GM12872 (cell line): ENCODE measurements around the gene CD96.

Experiments used
- CTCF ChIP-seq: IDR thresholded peaks from 3 replicates; pipeline ENCODE4 v1.5.1; 2011; ENCODE audit warnings: low read depth, mild to moderate bottlenecking, low read length, moderate library complexity; ENCODE audit not compliant: insufficient read depth

Gene CD96

DNA sequence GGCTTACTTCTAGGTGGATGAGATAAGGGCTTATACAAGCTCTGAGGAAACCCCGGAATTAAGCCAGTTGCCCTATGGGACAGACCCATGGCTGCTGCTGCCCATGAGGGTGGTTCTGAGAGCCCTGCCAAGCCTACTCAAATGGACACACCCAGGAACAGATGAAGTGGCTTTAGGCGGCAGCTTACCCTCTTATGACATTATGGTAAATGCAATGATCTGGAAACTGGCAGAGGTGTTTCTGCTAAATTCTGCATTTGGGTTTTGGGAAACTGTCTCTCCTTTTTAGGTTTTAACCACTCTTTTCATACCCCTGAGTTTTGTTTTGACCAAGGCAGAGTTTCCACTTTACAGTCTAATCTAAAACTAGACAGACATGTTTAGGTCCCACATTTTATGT is 62.1 kb downstream of the CD96 start:
- TF ChIP-seq CTCF: no peak

GRCh38 chr3:111605018-111605417 is 63.0 kb downstream of the CD96 start:
- no peak for TF ChIP-seq CTCF

GRCh38 chr3:111605493-111605892 is 63.5 kb downstream of the CD96 start:
- TF ChIP-seq CTCF: no peak

GRCh38 chr3:111607240-111607920 is 65.4 kb downstream of the CD96 start:
- no peak for TF ChIP-seq CTCF

GRCh38 chr3:111608383-111608782 is 66.4 kb downstream of the CD96 start:
- no peak for TF ChIP-seq CTCF

- no peak for TF ChIP-seq CTCF
Measured at GRCh38 chr3:111609700-111610099, 67.7 kb downstream of the CD96 start.

- no peak for TF ChIP-seq CTCF
Measured at GRCh38 chr3:111610189-111610588, 68.2 kb downstream of the CD96 start.
